GM18517 (cell line): ENCODE data around the gene RNU6-1.

Experiments
- ATAC-seq: cut with Tn5 transposase; IDR thresholded peaks from one replicate; pipeline ENCODE4 v1.9.1; 2021; ENCODE audit warnings: mild to moderate bottlenecking, moderate library complexity; ENCODE audit not compliant: unreplicated experiment

Gene RNU6-1

DNA sequence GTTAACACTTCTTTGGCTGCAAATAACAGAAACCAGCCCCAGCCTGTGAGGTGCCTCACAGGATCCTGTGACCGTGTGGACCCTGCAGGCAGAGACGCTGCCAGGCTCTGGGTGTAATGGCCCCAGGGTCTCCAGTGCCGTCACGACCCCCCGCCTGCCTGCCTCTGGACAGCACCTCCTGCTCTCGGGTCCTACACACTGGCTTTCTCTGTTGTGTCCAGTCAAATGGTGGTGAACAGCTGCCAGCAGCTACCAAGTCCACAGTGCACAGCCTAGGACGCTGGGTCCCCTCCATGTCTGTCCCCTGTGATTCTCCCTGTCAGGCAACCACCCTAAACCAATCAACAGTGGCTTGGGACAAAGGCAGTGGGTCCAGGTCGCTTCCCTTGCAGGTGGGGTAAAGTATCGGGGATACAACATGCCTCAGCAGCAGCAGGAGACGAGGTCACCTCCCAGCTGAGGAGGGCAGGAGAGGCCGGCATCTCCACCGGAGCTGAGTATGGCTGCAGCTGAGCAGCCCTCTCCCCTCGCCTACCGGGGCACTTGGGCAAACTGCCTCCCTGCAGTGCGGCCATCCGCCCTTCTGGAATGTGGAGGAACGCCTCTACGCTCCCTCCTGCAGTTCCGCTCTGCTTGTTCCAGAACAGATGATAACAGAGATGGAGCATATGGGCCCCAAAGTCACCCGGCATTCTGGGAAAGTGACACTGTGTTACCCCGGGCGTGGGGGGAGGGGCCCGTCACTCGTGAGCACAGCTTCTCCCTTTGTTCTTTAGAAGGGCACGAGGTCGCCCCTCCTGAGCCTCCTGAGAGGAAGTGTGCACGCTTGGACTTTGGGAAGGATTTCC, 35.6 kb downstream of the RNU6-1 start:
- no peak for ATAC-seq

DNA sequence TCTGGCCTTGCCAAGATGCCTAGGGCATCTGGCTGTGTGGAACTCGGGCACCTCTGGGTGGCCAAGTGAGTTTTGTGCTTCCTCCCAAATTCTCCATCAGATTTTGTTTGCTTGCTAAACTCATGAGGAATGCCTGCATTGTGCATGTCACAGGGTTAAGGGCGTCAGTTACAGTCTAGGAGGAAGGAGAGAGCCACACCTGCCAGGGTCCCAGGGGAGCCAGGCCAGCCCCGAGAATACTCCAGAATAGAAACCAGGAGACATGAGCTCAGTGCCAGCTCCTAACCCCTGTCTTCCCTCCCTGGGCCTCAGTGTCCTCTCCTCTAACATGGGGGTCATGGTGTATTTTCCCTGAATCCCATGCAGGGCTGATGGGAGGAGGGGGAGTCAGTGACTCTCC, 36.5 kb downstream of the RNU6-1 start:
- no peak for ATAC-seq

DNA sequence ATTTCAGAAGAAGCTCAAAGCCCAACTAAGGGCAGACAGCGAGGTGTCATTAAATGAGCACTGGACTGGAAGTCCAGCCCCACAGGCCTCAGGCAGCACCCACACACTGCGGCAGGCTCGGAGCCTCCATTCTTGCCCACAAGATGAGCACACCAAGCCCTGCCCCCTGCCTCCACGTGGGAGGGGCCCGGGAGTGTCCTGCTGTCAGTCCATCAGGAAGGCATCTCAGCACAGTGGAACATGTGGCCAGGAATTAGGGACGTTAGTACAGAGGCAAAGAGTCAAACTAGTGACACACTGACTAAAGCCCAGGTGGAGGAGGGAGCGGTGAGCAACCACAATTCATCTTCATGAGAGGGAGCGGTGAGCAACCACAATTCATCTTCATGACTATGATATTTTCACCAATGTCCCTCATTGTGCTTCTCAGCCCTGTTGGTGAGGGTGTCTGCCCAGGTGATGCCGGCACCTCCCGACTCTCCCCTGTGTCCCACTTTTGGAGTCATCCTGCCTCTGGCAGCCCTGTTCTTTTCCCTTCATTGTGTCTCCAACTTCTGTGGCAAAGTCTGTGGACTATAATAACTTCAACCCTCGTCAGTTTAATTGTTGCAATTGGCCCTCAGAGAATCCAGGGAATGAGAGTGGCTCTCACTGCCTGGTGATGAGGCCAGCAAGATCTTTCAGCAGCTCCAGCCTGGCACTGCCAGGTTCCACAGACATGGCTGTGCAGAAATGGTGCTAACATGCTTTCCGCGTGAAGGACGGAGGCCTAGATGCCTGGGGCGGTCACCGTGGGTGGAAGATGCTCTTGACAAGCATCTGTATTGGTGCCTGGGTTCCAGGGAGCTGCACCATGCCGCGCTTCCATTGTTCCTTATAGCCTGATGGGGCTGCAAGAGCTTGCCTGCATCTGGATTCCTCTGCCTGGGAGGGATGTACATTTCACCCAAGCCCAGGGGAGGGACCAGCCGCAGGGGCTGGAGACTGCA, 37.6 kb downstream of the RNU6-1 start:
- ATAC-seq: no peak

DNA sequence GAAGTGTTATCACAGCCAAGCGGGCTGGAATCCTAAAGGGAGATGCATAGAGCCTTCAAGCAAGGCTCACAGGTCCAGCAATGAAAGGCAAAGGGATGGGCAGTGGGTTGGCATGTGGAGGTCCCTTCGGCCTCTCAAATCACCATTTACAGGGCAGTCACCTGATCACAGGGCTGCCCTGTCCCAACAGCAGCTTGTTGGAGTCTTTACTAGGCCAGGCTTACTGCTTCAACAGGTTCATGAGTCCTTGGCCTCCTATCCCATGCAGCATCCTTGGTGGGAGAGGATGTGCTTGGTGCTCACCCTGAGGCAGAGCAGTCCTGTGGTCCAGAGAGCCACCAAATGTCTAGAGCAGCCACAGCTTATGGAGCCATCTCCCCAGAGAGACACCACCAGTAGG, 38.7 kb downstream of the RNU6-1 start:
- no peak for ATAC-seq

DNA sequence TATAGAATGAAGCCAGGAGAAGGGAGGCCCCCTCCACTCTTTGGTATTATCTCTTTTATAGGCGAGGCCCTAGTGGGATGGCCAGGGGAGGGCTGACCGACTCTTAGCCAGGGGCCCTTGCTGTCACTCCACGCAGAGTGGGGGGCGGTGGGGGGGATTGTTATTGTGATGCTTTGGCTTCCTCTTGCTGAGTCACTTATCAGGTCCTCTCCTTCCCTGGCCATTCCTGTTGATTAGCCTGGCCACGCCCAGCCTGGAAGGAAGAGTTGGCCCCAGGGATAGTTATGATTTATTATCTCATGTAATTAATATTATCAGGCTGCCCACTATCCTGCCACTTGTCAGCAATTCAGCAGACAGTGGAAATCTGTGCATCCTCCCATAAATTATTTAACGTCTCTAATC, 40.0 kb downstream of the RNU6-1 start:
- no peak for ATAC-seq

DNA sequence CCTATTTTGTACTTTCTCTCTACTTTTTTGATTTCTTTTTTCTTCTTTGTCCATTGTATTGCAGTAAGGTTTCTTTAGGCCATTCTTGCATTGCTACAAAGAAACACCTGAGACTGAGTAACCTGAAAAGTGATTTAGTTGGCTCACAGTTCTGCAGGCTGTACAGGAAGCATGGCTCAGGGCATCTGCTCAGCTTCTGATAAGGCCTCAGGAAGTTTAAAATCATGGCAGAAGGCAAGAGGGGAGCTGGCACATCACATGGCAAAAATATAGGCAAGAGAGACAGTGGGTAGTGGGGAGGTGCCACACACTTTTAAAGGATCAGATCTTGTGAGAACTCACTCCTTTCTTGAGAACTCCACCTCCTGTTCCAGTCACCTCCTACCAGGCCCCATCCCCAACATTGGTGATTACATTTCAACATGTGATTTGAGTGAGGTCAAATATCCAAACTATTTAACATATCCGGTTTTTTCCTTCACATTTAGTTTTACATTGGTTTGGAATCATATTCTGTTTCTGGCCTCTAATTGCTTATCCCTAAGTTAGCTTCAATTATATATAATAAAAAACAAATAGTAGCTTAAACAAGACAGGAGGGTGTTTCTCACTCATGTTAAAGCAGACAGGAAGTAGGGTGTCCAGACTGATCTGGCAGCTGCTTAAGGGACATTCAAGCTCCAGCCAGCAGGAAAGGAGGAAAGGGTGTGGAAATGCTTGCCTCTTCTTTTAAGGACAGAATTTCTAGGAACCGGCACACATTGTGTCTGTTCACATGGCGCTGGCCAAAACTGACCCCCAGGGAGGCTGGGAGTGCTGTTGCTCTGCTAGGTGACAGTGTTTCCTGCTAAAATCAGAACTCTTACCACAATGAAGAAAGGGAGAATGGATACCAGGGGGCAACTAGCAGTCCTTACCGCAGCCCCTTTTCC, 43.4 kb downstream of the RNU6-1 start:
- no peak for ATAC-seq

DNA sequence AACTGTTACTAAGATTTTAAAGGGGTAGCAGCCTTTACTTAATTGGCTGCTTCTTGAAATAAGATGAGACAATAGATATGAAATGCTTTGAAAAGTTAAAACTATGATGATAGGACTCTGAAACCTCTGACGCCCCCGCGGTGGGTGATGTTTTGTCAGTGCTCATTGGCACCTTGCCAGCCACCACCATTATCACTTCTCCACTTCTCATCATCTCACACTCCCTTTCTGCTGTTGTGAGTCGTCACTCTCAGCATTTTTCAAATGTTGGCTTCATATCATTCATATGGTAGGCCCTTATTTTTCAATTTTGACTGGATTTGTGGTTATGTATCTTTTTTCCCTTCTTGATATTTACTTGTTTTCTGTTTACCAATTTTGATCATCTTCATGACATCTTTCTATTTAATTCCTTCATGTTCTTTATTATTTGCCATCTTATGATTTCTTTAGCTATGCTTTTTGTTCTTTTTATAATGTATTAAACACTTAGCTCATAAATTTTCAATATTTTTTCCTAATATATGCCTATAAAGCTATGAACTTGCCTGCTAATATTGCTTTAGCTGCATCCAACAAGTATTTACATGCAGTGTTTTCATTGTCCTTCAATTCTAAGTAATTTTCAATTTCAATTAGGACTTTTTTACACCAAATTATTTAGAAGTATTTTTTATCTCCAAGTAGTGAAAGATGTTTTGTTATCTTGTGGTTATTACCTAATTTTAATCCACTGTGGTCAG, 44.8 kb downstream of the RNU6-1 start:
- no peak for ATAC-seq

DNA sequence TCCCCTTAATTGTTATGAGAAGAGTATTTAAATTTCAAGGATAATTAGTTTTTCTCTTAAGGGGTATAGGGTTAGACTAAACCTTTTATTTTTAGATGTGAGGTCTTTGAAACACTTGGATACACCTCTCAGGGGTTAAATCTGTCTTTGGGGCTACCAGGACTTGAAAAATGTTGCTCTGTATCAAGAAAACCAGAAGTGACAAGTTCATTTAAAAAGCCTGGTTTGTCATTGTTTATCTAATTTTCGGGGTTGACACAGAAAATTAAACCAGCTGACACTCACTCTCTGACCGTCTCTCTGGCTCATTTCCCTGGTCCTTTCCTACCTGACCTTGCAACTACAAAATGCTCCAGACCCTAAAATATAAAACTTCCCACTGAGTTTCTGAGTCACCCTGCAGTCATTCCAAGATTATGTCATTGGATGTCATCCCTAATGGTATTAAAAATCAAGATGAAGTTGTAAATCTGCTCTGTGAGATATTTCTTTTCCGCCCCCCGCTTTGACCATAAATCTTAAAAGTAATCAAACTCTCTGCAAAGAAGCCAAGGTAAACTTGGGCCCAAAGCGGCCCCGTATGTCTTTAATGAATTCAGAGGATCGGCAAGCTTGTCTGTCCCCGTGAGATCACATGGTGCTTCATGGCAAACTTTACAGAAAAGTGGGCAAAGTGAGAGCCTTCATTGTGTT, 47.4 kb downstream of the RNU6-1 start:
- ATAC-seq: no peak

DNA sequence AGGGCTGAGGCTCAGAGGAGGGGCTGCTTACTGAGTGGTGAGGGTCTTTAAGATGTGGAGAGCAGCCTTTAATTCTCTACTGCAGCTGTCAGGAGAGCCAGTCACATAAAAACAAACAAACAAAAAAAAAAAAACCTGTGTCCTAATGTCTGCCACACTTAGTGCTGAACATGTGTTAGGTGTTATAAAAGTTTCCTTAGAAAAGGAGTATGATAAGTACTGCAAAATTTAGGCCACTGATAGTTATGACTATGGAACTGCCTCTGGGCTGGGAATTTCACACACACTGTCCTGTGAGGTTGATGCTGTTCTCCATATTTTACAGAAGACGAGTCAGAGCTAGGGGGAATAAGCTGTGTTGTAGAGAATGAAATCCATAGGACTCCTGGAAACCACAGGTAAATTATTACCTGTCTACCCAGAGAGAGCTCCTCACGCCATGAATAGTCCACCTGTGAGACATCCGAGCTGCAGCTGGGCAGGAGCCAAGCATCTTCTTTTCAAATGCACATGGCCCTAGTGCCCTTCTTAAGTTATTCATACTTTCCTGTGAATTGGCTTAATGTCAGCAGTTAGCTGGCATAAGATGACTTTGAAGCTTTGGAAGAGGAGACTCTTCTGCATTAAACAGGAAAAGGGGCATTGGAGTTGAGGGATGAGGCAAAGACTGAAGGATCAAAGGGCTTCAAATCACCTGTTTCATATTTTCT, 49.1 kb downstream of the RNU6-1 start:
- ATAC-seq: no peak
